Motor neuron (in vitro differentiated cells): ENCODE measurements around the gene LRP8. TPM values are rescaled to one million over a fixed set of nuclear protein-coding genes. Genes with fewer than 3 reads are reported as not detected.

Experiments
- ATAC-seq, 8 experiments: fragments of 200-7000 bp; cut with Tn5 transposase; replicated peaks in 6 of 8; 2 replicates each; pipeline ENCODE4 v1.8.0; 2021; ENCODE audit warnings: mild to moderate bottlenecking in 8 of 8, moderate library complexity in 8 of 8
- H3K27ac ChIP-seq, 2 donors: fragments of 250-450 bp; sonication (Bioruptor Pico); 2 replicates each; pipeline ENCODE4 v1.9.0; 2021; ENCODE audit warnings: antibody characterized with exemption in 2 of 2, mild to moderate bottlenecking in 2 of 2, moderate library complexity in 1 of 2
- H3K4me1 ChIP-seq, 2 donors: fragments of 250-450 bp; sonication (Bioruptor Pico); replicated peaks in 1 of 2; 2 replicates each; pipeline ENCODE4 v1.6.1; 2021; ENCODE audit warnings: antibody characterized with exemption in 2 of 2, mild to moderate bottlenecking in 2 of 2, moderate library complexity in 1 of 2
- H3K4me3 ChIP-seq, 5 donors: fragments of 250-450 bp; sonication (Bioruptor Pico); 2 replicates each; pipeline ENCODE4 v1.9.0; 2021; ENCODE audit warnings: antibody characterized with exemption in 5 of 5, mild to moderate bottlenecking in 5 of 5, moderate library complexity in 4 of 5
- WGBS, 10 experiments: fragments of 450-650 bp; shearing (Covaris generic); methylation state at CpG; one replicate each; pipeline ENCODE4 v1.0.0; 2022; 5-methylcytosine and 5-hydroxymethylcytosine counted together
- in situ Hi-C, 9 experiments: fragments of 400-800 bp; cut with MboI; loops; one replicate each; pipeline ENCODE4 v1.15.0; 2021; ENCODE audit warnings: low sequenced_read_pairs in 9 of 9, low pct_unique_long_range_greater_than_20kb in 2 of 9; ENCODE audit not compliant: unreplicated experiment in 9 of 9
- total RNA-seq, 8 experiments: library from RNA; unstranded; fragments of 300-600 nt; gene quantifications; 2 replicates each; pipeline versions ENCODE4 v1.2.3 to v1.2.4, GENCODE V29; 2022

Gene LRP8
- total RNA-seq, 8 experiments from 2014 or later, result 2.8 to 44.0 (median 26.7) TPM

- Histone ChIP-seq H3K27ac (no peak overlapping the region), H3K4me3 (no peak overlapping the region), H3K4me1 (no peaks in the 10 kb centered on the region)
- no peak for ATAC-seq
- WGBS, 10 experiments, result 88 to 100% methylated on average over 1 of the region's 7 CpGs; no CpG with 5 or more reads in 8 of the 10 experiments
- in situ Hi-C loops, result no loop called here
Observed at GRCh38 chr1:53341961-53342707, 14.3 kb upstream of the LRP8 start.

DNA sequence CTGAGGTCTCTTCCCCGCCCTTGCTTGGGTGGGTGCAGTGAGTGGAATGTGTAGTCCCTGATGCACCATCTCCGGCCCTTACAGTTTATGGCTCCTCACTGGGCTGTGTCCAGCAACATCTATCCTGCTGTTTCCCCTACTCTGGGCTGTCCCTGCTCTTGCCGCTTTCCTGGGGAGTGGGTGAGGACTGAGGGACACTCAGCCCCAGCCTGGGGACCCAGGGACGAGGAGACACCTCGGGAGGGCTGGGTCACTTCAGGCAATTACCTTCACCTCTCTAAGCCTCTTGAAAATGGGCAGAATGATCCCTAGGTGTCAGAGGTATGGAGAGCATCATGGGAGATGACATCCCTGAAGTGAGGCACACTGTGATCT lies 13.6 kb upstream of the LRP8 start:
- no peak for ATAC-seq
- Histone ChIP-seq H3K4me3 (no peak overlapping the region), H3K4me1 (peaks cover 0 to 1% of the 10 kb centered on the region in 2 donors), H3K27ac (no peak overlapping the region)
- in situ Hi-C loops, result no loop called here
- WGBS, 10 experiments, result 60 to 100% (median 84%) methylated on average over 1 to 3 of the region's 5 CpGs; no CpG with 5 or more reads in 5 of the 10 experiments

DNA sequence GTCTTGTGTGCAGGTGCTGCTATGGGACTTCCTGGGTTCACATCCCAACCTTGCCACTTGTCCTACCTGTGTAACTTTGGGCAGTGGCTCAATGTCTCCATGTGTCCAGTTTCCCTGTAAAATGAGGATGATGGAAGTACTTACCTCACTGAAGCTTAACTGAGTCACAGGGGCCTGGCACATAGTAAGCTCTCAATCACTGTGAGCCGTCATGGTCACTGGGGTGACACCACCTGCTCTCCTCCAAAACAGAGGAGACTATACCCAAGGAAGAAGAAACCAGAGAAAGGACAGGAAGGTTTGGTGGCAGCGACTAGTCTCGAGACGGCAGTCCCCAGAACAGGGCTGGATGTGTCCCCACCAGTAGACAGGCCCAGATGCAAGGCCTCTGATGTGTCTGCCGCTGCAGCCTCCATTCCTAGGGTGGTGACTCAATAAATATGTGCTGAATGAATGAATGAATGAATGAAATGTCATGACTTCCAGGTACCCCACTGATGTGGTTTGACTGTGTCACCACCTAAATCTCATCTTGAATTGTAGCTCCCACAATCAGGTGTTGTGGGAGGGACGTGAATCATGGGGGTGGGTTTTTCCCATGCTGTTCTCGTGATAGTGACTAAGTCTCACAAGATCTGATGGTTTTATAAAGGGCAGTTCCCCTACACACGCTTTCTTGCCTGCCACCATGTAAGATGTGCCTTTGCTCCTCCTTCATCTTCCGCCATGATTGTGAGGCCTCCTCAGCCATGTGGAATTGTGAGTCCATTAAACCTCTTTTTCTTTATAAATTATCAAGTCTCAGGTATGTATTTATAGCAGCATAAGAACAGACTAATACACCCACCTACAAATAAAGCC lies 13.0 kb upstream of the LRP8 start:
- no peak for ATAC-seq
- 65 to 100% (median 94%) methylated on average over 2 to 7 of the region's 9 CpGs; no CpG with 5 or more reads in 4 of the 10 experiments for WGBS, 10 experiments
- in situ Hi-C loops, result no loop called here

DNA sequence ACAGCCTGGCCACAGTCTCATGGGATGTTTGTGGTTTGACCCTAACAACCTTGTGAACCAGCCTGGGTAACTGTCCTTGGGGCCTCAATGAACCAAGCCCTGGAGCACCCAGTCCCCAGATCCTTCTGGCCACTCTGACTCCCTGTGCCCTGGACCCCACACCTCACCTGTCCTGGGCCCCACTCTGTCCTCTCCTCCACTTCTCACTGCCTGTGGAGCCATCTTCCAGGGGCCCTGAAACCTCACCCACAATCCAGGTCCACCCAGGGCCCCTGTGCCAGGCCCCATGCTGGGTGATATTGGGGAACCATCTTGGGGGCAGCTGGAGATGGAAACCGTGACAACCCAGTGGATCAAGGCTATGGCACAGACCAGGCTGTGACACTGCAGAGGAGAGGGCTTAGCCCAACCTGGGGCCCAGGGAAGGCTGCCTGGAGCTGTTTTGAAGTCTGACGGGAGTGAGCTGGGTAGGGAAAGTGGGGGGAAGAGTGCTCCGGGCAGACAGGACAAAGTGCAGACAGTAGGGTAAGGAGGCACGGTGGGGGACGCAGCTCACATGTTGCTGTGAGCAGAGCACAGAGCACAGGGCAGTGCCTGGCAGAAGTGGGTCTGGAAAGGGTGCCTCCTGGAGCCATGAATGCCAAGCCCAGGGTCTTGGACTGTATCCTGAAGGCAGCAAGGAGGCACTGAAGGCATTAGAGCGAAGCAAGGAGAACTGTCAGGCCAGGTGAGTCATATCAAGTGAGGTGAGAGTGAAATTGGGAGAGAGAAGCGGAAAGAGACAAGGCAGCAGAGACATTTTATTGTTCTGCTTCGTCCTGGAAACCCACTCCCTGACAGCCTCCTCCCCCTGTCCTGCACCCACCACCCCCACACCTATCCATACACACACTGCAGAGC lies 12.1 kb upstream of the LRP8 start:
- in situ Hi-C loops, result no loop called here
- no peak for ATAC-seq
- Histone ChIP-seq H3K4me1 (peaks cover 0 to 7% of the 10 kb centered on the region in 2 donors), H3K4me3 (no peak overlapping the region), H3K27ac (no peak overlapping the region)
- WGBS, 10 experiments, result 44 to 100% (median 74%) methylated on average over 1 to 6 of the region's 8 CpGs; no CpG with 5 or more reads in 3 of the 10 experiments

More for the DNA sequence above, 13.0 kb upstream of the LRP8 start:
- Histone ChIP-seq H3K27ac (no peak overlapping the region), H3K4me3 (no peak overlapping the region), H3K4me1 (peaks cover 0 to 7% of the 10 kb centered on the region in 2 donors)

- Histone ChIP-seq H3K4me1 (peaks cover 2 to 7% of the 10 kb centered on the region in 2 donors), H3K27ac (no peak overlapping the region), H3K4me3 (no peak overlapping the region)
- 0 to 100% (median 83%) methylated on average over 1 of the region's 1 CpG; no CpG with 5 or more reads in 2 of the 10 experiments for WGBS, 10 experiments
- no peak for ATAC-seq
- in situ Hi-C loops, result no loop called here
Observed at GRCh38 chr1:53338423-53338822, 10.6 kb upstream of the LRP8 start.

- no peak overlapping the region for H3K27ac ChIP-seq
- in situ Hi-C loops, result no loop called here
- WGBS, 10 experiments, result 47 to 93% (median 81%) methylated on average over 2 to 5 of the region's 5 CpGs; no CpG with 5 or more reads in 1 of the 10 experiments
- H3K4me3 ChIP-seq, result no peak overlapping the region
- peaks cover 6 to 7% of the 10 kb centered on the region in 2 donors for H3K4me1 ChIP-seq
- ATAC-seq, result no peak
Observed at GRCh38 chr1:53337499-53337898, 9.6 kb upstream of the LRP8 start.

GRCh38 chr1:53336146-53336545 lies 8.3 kb upstream of the LRP8 start:
- ATAC-seq, result peak in 5 of 8 experiments; percentile 38 to 86 (median 69)
- peaks cover 6 to 7% of the 10 kb centered on the region in 2 donors for H3K4me1 ChIP-seq
- H3K27ac ChIP-seq, result no peak overlapping the region
- no peak overlapping the region for H3K4me3 ChIP-seq
- in situ Hi-C loops, result no loop called here
- WGBS, 10 experiments, result 57 to 92% (median 89%) methylated on average over 5 to 12 of the region's 12 CpGs; no CpG with 5 or more reads in 1 of the 10 experiments

GRCh38 chr1:53335661-53336060 lies 7.8 kb upstream of the LRP8 start:
- Histone ChIP-seq H3K27ac (no peak overlapping the region), H3K4me1 (peaks cover 6 to 7% of the 10 kb centered on the region in 2 donors), H3K4me3 (no peak overlapping the region)
- 18 to 100% (median 79%) methylated on average over 1 of the region's 1 CpG; no CpG with 5 or more reads in 2 of the 10 experiments for WGBS, 10 experiments
- in situ Hi-C loops, result no loop called here
- ATAC-seq, result no peak

DNA sequence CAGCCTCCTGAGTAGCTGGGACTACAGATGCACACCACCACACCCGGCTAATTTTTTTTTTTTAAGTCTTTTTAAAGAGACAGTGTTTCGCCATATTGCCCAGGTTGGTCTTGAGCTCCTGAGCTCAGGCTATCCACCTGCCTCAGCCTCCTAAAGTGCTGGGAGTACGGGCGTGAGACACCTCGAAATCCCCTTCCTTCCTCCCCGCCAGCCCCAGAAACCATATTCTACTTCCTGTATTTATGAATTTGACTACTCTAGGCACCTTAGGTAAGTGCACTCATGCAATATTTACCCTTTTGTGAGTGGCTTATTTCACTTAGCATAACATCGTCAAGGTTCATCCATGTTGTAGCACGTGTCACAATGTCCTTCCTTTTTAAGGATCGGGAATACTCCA lies 6.9 kb upstream of the LRP8 start:
- H3K27ac ChIP-seq, result no peak overlapping the region
- in situ Hi-C loops, result no loop called here
- no peak overlapping the region for H3K4me3 ChIP-seq
- no peak for ATAC-seq
- 55 to 100% (median 91%) methylated on average over 1 to 9 of the region's 9 CpGs for WGBS, 10 experiments
- H3K4me1 ChIP-seq, result peaks cover 6 to 7% of the 10 kb centered on the region in 2 donors

- 0 to 100% (median 80%) methylated on average over 1 to 2 of the region's 2 CpGs; no CpG with 5 or more reads in 3 of the 10 experiments for WGBS, 10 experiments
- no peak for ATAC-seq
- no peak overlapping the region for H3K4me3 ChIP-seq
- no peak overlapping the region for H3K27ac ChIP-seq
- in situ Hi-C loops, result no loop called here
- H3K4me1 ChIP-seq, result peaks cover 6 to 7% of the 10 kb centered on the region in 2 donors
Observed at GRCh38 chr1:53334312-53334711, 6.4 kb upstream of the LRP8 start.

GRCh38 chr1:53332833-53333232 lies 5.0 kb upstream of the LRP8 start:
- Histone ChIP-seq H3K4me3 (no peak overlapping the region), H3K4me1 (peaks cover 14 to 15% of the 10 kb centered on the region in 2 donors), H3K27ac (no peak overlapping the region)
- 17 to 83% (median 67%) methylated on average over 1 to 3 of the region's 3 CpGs; no CpG with 5 or more reads in 4 of the 10 experiments for WGBS, 10 experiments
- no peak for ATAC-seq
- in situ Hi-C loops, result no loop called here

DNA sequence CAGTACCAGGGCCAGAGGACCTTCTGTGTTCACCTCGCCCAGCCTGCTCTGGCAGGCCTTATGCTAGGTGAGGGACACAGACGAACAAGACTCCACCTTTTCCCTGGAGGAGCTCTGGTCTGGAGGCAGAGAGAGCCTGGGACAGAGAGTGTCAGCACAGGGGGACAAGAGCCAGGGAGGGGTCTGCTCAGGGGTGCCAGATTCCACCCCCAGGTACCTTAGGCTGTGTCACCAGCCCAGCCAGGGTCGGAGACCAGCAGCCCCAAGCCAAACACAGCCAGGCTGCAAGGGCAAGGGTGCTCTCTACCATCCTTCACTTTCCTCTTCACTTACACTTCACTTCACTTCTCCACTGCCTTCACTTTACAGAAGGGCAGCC lies 4.3 kb upstream of the LRP8 start:
- H3K4me3 ChIP-seq, result no peak overlapping the region
- in situ Hi-C loops, result no loop called here
- 71 to 100% (median 90%) methylated on average over 1 to 3 of the region's 3 CpGs; no CpG with 5 or more reads in 6 of the 10 experiments for WGBS, 10 experiments
- H3K4me1 ChIP-seq, result peaks cover 14 to 15% of the 10 kb centered on the region in 2 donors
- no peak overlapping the region for H3K27ac ChIP-seq
- ATAC-seq, result no peak
